CD1c-positive myeloid dendritic cell (primary cell): ENCODE data around the gene MRPL1.
A peak's percentile ranks its signal among the peaks of the same experiment; 100 is the strongest.

Experiments used
- DNase-seq: peaks from one replicate; pipeline ENCODE4 v3.0.0-alpha.2; 2016; ENCODE audit errors: extremely low spot score

MRPL1 gene

GRCh38 chr4:77862478-77863216 is at the start of gene MRPL1:
MRPL1 (plus strand) TSS chr4:77862830; CDS start chr4:77862849, 19 bp downstream.
- DNase-seq, result peak; percentile 96

- DNase-seq, result no peak
Measured at GRCh38 chr4:77815636-77816035, 47.0 kb upstream of the MRPL1 start.

- DNase-seq, result no peak
Measured at GRCh38 chr4:77816546-77816945, 46.1 kb upstream of the MRPL1 start.

GRCh38 chr4:77817304-77818072 is 45.1 kb upstream of the MRPL1 start:
- no peak for DNase-seq

GRCh38 chr4:77818073-77818601 is 44.5 kb upstream of the MRPL1 start:
- DNase-seq, result peak; percentile 83

- peak; percentile 71 for DNase-seq
Measured at GRCh38 chr4:77818602-77819403, 43.8 kb upstream of the MRPL1 start, which contains the start of gene CNOT6L. CNOT6L (minus strand) TSS chr4:77819368; CDS start chr4:77819308, 60 bp downstream.

GRCh38 chr4:77819404-77819842 is 43.2 kb upstream of the MRPL1 start:
- peak; percentile 95 for DNase-seq

- peak; percentile 95 for DNase-seq
Measured at GRCh38 chr4:77819843-77820648, 42.6 kb upstream of the MRPL1 start.

- DNase-seq, result peak; percentile 27
Measured at GRCh38 chr4:77820649-77821561, 41.7 kb upstream of the MRPL1 start.

GRCh38 chr4:77821775-77822174 is 40.9 kb upstream of the MRPL1 start:
- peak; percentile 68 for DNase-seq

- no peak for DNase-seq
Measured at GRCh38 chr4:77826275-77826674, 36.4 kb upstream of the MRPL1 start.

- no peak for DNase-seq
Measured at GRCh38 chr4:77827343-77827742, 35.3 kb upstream of the MRPL1 start.

GRCh38 chr4:77833126-77833724 is 29.4 kb upstream of the MRPL1 start:
- no peak for DNase-seq

- DNase-seq, result no peak
Measured at GRCh38 chr4:77834403-77834802, 28.2 kb upstream of the MRPL1 start.

- DNase-seq, result no peak
Measured at GRCh38 chr4:77843628-77844027, 19.0 kb upstream of the MRPL1 start.

- no peak for DNase-seq
Measured at GRCh38 chr4:77844363-77844762, 18.3 kb upstream of the MRPL1 start.

GRCh38 chr4:77845400-77845799 is 17.2 kb upstream of the MRPL1 start:
- DNase-seq, result no peak

- no peak for DNase-seq
Measured at GRCh38 chr4:77845929-77846328, 16.7 kb upstream of the MRPL1 start.

- no peak for DNase-seq
Measured at GRCh38 chr4:77848508-77848907, 14.1 kb upstream of the MRPL1 start.
